ENCODE measurements around the gene LYPD6B.

DNA sequence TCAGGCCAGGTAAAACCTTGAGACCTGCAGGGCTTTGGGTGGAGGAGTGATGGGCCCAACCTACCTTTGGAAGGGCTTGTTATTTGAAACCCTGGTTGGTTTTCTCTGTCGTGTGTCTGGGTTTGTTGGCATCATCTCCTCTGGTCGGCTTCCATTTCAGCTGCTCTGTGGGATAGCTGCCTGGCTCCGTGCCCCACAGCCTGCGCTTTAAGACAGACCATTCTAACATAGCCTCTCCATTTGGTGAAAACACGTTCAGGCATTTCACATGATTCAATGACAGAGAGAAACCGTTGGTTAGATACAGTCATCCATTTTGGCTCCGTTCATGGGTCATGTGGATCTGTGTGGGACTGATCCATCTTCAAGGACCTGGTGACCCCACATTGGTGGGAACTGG, 37.0 kb upstream of the LYPD6B start:
- TF ChIP-seq, protein P1, sequence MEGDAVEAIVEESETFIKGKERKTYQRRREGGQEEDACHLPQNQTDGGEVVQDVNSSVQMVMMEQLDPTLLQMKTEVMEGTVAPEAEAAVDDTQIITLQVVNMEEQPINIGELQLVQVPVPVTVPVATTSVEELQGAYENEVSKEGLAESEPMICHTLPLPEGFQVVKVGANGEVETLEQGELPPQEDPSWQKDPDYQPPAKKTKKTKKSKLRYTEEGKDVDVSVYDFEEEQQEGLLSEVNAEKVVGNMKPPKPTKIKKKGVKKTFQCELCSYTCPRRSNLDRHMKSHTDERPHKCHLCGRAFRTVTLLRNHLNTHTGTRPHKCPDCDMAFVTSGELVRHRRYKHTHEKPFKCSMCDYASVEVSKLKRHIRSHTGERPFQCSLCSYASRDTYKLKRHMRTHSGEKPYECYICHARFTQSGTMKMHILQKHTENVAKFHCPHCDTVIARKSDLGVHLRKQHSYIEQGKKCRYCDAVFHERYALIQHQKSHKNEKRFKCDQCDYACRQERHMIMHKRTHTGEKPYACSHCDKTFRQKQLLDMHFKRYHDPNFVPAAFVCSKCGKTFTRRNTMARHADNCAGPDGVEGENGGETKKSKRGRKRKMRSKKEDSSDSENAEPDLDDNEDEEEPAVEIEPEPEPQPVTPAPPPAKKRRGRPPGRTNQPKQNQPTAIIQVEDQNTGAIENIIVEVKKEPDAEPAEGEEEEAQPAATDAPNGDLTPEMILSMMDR (conservative IDR thresholded peaks at IDR 0.05; ENCODE audit: low read length), result no peak
- no peak for TF ChIP-seq EZH2phosphoT487 (IDR thresholded peaks at IDR 0.05; ENCODE audit: borderline replicate concordance)

Measured in Loucy (cell line).